Mammary microvascular endothelial cell (primary cell): Measurements from ENCODE around the gene MMEL1. TPM values are rescaled to one million over a fixed set of nuclear protein-coding genes. Genes with fewer than 3 reads are reported as not detected.

Experiments
- total RNA-seq: library from RNA; depleted of rRNA; stranded (reverse); fragments of >200 nt; gene quantifications from 2 replicates; pipeline ENCODE4 v1.2.3, GENCODE V29; 2015

Gene MMEL1, protein sequence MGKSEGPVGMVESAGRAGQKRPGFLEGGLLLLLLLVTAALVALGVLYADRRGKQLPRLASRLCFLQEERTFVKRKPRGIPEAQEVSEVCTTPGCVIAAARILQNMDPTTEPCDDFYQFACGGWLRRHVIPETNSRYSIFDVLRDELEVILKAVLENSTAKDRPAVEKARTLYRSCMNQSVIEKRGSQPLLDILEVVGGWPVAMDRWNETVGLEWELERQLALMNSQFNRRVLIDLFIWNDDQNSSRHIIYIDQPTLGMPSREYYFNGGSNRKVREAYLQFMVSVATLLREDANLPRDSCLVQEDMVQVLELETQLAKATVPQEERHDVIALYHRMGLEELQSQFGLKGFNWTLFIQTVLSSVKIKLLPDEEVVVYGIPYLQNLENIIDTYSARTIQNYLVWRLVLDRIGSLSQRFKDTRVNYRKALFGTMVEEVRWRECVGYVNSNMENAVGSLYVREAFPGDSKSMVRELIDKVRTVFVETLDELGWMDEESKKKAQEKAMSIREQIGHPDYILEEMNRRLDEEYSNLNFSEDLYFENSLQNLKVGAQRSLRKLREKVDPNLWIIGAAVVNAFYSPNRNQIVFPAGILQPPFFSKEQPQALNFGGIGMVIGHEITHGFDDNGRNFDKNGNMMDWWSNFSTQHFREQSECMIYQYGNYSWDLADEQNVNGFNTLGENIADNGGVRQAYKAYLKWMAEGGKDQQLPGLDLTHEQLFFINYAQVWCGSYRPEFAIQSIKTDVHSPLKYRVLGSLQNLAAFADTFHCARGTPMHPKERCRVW
- total RNA-seq = 0.25 and 3.0 TPM in 2 replicates

DNA sequence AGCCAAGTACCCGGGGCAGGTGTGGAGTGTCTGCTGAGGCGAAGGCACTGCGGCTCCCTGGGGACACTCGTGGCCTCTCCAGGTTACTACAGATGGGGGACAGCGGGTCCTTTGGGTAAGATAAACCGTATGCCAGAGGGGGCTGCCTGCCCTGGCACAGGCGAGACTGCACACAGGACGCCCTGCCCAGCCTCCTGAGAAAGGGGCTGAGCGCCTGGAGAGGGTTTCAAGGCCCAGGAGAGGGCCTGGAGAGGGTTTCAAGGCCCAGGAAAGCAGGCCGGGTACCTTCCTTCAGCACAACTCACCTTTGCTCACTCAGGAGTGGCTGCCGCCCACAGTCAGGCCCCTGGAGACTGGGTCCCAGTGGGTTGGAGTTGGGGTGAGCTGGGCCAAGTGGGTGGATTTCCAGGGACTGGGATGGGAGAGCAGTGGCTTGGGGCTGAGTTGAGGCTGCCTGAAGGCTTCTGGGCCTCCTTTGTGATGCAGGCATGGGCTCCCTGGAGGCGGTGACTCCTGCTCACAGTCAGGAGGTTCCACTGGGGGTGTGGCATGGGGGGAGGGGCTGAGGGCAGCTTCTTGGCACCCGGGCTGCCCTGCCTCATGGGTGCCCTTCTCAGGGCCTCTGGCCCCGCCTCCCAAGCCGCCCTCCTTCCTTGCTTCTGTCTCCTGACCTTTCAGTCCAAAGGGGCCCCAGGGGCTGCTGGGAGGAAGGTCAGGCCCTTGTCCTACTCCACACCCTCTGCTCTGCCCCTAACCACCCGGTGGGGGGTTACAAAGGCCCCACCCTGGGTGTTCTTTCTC, at the start of gene MMEL1:
MMEL1 (minus strand) TSS at position 456 of the 801 bp plus-strand sequence. CDS start 3,532 bp downstream, outside the sequence.

DNA sequence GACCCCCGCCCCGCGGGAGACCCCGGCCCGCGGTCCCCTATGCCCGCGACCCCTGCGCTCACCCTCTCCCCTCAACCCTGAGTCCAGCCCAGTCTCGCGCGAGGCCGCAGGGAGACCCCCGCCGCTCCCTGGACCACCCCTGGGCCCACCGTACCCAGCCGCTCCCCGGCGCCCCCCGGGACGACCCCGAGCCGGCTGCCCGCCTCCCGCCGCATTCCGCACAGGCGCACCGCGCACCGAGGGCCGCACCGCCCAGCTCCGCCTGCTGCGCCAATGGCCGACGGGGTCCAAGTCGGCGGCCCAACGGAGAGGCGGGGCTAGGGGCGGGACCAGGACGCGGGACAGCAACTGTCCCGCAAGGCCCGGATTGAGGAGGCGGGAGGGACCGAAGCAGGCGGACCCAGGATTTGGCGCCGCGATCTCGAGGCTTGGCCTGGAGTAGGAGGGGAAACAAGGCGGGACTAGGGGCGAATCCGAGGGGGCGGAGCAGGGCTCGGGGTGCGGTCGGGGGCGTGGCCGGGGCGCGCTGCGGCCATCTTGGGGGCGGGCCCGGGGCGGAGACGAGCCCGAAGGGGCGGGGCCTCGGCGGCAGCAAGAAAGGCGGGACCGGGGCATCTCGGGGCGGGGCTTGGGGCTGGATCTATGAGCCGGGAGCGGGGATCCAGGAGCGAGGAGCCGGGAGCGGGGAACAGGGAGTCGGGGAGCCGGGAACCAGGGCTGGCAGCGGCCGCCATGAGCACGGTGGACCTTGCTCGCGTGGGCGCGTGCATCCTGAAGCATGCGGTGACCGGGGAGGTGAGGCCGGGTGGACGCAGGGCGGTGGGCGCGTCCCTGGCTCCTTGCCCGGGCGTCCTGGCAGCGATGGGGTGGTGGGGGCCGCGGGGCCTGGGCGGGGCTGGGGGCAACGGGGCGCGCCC, 46.4 kb downstream of the MMEL1 start, which contains the start of gene PRXL2B:
PRXL2B (plus strand) TSS at position 624 of the 917 bp plus-strand sequence; CDS start at position 733, 109 bp downstream.

DNA sequence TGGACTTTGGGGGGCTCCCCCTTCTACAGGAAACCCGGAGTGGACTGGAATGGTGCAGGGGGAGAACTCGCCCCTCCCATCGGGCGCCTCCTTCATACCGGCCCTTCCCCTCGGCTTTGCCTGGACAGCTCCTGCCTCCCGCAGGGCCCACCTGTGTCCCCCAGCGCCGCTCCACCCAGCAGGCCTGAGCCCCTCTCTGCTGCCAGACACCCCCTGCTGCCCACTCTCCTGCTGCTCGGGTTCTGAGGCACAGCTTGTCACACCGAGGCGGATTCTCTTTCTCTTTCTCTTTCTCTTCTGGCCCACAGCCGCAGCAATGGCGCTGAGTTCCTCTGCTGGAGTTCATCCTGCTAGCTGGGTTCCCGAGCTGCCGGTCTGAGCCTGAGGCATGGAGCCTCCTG, 76.5 kb downstream of the MMEL1 start, which contains the start of gene TNFRSF14:
TNFRSF14 (plus strand) TSS at position 95 of the 401 bp plus-strand sequence; CDS start at position 389, 294 bp downstream.

Other genes with a start within 250 kb of the MMEL1 start
- 2.7 and 3.0 TPM in 2 replicates for gene MORN1, start 241.5 kb downstream of the MMEL1 start, total RNA-seq
- gene RER1, start 241.2 kb downstream of the MMEL1 start, total RNA-seq = 75.9 and 89.8 TPM in 2 replicates
- gene PEX10, start 220.5 kb downstream of the MMEL1 start, total RNA-seq = 41.4 and 44.1 TPM in 2 replicates
- 0.13 TPM in 1 of 2 replicates, not detected in the other for gene PLCH2, start 156.7 kb downstream of the MMEL1 start, total RNA-seq
- gene PANK4, start 106.4 kb downstream of the MMEL1 start, total RNA-seq = 25.0 and 32.5 TPM in 2 replicates
- not detected in 2 replicates for gene HES5, start 102.8 kb downstream of the MMEL1 start, total RNA-seq
- gene TNFRSF14, start 76.6 kb downstream of the MMEL1 start, total RNA-seq = 99.8 and 104 TPM in 2 replicates
- gene PRXL2B, start 46.2 kb downstream of the MMEL1 start, total RNA-seq = 50.7 and 59.6 TPM in 2 replicates
- gene TTC34, start 168.7 kb upstream of the MMEL1 start, total RNA-seq = 0.05 and 0.13 TPM in 2 replicates